Stimulated activated CD8-positive, alpha-beta memory T cell treated with anti-CD3 and anti-CD28 coated beads, Interleukin-12 subunit alpha, Interleukin-12 subunit beta, amount 100 ng/mL, for 24 hours (primary cell): ENCODE measurements around the gene CPM.
A peak's percentile ranks its signal among the peaks of the same experiment; 100 is the strongest.
"Not testable (repeated sequence)": the region's sequence is repeated elsewhere in the genome, so short reads cannot be mapped to it uniquely, and the experiment has no call there.

Experiments
- DNase-seq: peaks from one replicate; pipeline ENCODE4 v3.0.0-alpha.2; 2020; ENCODE audit errors: extremely low read depth

The CPM gene

DNA sequence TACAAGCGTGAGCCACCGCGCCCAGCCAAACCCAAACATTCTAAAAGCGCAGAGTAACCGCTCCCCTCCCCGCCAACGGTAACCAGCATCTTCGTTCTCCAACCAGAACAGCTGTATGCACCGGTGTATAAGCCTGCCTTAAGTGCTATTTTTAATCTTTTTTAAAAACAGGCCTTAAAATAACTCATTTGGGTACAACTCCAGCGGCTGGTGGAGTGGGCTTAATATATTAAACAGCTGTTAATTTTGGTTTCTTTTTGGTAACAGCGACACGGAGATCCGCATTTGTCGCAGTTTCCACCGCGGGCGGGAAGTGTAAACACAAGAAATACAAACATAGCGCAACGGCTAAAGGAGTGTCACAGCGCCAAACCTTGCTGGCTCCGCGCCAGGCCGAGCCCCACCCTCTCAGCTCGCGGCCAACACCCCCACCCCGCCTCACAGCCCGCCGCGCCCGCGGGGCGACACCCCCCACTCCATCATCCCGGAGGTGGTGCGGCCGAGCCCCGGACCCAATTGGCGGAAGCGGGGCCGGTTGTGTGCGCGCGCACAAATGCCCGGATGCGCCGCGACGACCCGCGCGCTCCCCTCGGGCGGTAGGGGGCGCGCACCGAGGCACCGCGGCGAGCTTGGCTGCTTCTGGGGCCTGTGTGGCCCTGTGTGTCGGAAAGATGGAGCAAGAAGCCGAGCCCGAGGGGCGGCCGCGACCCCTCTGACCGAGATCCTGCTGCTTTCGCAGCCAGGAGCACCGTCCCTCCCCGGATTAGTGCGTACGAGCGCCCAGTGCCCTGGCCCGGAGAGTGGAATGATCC is 125.2 kb downstream of the CPM start, which contains the start of gene MDM2:
TSS of gene MDM2 (plus strand) at position 602 of the 812 bp plus-strand sequence. CDS start 301 bp downstream, outside the sequence.
- DNase-seq, result peak; percentile 89

DNA sequence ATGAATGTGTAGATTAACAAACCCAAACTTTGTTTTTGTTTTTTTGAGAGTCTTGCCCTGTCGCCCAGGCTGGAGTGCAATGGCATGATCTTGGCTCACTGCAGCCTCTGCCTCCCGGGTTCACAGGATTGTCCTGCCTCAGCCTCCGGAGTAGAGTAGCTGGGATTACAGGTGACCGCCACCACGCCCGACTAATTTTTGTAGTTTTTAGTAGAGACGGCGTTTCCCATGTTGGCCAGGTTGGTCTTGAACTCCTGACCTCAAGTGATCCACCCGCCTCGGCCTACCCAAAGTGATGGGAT is 125.7 kb downstream of the CPM start:
- DNase-seq, result not testable (repeated sequence)

DNA sequence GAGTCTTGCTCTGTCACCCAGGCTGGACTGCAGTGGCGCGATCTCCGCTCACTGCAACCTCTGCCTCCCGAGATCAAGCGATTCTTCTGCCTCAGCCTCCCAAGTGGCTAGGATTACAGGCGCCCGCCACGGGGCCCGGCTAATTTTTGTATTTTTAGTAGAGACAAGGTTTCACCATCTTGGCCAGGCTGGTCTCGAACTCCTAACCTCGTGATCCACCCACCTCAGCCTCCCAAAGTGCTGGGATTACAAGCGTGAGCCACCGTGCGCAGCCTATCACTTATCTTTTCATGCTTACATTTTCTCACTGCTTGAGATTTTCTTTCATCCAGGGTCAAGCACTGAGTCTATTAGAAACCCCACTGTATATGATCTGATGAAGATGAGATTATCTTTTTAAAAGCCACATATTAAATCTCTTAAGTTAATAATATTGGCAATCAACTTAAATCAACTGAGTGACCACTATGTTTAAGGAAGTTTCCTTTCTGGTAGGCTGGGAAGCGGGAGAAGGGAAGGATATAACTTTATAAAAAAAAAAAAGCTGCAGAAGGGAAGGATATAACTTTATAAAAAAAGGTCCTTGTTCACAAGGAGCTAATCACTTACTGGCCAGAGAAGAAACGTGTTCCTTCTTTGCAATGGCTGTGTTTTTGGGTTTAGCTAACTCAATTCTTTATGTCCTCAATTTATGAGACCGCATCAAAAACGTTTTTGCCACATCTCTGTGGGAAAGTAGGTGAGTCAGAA is 126.3 kb downstream of the CPM start:
- no peak for DNase-seq

DNA sequence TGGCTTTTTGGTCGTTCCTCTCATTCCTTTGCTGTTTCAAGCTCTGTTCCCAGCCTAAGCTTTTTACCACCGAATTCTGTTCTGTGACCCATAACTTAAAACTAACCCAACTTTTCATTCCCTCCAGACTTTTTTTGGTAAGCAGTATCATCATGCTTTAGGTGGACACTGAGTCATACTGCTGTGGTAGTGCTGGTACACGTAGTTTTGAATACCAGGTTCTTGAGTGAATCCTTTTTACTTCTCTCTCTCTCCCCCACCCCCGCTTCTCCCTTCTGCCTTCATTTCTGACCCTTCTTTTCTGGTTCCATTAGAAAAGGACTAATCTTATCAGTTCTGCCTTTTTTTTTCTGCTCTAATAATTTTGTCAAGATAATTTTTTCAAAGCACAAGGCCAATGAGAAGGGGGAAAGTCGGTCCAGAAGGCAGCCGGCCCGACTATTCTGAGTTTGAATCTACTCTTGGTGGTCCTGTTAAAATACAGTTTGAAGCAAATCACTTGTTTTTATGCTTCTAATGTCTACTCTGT is 127.3 kb downstream of the CPM start:
- no peak for DNase-seq

DNA sequence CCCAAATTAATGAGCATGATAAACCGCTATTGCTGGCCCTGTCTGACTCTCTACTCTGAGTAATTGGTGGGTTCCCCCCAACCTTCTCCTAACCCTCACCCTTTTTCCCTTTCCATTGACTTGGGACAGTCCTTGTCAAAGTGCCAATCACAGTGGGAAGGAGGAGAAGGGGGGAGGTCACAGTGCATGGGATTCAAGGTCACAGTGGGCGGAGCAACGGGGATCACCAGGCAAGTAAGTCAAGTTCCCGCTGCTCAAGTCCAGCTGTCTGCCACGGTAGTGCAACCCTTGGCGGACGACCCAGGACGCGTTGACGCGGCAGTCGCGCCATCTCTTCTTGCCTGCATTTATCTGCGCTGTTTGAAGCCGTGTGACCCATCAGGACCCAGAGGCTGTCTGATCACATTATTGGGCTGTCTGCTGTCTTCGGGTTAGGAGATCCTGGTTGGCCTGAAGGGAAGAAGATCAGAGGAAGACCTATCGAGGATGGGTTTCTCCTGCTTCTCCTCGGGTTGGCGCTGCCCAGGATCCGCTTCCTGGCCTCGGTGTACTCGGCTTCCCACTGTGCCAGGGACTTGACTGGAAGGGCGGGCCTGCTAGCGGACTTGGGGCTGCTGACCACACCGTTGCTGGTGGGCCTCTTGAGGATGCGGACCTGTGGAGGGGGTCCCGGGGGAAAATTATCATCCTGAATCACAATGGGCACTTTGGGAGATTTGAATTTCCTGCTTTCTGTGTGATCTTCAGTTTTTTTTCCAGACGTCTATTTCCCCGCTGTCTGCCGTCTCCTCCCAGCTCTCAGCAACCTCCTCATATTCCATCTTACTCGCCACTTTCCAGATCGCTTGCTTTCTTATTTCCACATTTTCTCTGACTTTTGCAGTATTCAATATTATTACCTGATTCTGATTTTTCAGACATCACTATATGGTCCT is 128.0 kb downstream of the CPM start:
- no peak for DNase-seq

DNA sequence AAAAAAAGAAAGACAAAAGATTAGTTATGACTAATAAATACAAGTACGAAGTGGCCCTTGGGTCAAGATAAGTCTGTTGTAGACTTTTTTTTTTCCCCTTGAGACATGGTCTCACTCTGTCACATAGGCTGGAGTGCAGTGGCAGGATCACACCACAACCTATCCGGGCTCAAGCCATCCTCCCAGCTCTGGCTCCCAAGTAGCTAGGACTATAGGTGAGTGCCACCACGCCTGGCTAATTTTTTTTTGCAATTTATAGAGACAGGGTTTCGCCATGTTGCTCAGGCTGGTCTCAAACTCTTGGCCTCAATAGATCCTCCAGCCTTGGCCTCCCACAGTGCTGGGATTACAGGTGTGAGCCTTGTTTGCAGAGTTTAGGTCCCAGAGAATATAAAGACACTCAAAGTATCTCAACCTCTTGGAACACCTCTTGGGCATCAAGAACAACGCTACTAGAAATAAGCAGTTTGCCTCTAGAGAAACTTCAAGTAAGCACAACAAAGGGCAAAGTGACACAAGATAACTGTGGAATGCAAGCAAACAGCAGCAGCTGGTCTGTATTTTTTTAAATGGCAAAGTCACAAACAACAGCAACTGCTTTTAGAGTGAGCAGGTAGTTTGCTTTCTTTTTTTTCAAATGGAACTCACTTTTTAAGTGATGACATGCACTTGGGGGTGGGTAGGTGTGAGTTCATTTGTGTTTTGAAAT is 128.9 kb downstream of the CPM start:
- no peak for DNase-seq

DNA sequence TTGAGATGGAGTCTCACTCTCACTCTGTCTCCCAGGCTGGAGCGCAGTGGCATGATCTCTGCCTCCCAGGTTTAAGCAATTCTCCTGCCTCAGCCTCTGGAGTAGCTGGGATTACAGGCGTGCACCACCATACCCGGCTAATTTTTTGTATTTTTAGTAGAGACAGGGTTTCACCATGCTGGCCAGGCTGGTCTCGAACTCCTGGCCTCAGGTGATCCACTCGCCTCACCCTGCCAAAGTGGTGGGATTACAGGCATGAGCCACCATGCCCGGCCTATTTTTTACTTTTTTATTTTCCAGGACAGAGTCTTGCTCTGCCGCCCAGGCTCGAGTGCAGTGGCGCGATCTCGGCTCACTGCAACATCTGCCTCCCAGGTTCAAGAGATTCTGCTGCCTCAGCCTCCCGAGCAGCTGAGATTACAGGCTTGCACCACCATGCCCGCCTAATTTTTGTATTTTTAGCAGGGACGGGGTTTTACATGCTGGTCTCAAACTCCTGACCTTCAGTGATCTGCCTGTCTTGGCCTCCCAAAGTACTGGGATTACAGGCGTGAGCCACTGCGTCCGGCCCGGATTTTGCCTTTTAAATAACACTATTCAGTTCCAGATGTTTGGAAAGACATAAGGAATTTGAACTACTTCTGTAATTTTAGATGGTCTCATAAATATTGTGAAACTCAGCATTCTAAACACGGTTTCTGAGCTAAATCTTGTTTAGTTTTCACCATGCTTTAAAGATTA is 129.9 kb downstream of the CPM start:
- not testable (repeated sequence) for DNase-seq

DNA sequence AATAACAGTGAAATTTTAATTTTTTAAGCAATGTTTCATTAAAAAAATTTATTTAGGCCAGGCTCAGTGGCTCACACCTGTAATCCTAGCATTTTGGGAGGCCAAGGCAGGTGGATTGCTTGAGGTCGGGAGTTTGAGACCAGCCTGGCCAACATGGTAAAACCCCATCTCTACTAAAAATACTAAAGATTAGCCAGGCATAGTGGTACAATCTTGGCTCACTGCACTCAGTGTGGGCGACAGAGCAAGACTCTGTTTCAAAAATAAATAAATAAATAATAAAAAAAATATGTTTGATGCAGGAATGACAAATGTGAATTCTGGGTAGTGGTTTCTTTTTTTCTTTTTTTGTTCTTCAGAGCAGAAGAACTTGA is 130.6 kb downstream of the CPM start:
- not testable (repeated sequence) for DNase-seq
